HL-60/S4 treated with retinoic acid at 250 ng/mL for 4 days and 3 days (cell line): ENCODE measurements around the gene CIDEA.

Experiments used
- in situ Hi-C: fragments of 300-500 bp; cut with MboI; formaldehyde crosslinking; loops from 2 replicates; pipeline ENCODE4 v1.7.0; 2022; ENCODE audit warnings: low sequenced_read_pairs

CIDEA gene

DNA sequence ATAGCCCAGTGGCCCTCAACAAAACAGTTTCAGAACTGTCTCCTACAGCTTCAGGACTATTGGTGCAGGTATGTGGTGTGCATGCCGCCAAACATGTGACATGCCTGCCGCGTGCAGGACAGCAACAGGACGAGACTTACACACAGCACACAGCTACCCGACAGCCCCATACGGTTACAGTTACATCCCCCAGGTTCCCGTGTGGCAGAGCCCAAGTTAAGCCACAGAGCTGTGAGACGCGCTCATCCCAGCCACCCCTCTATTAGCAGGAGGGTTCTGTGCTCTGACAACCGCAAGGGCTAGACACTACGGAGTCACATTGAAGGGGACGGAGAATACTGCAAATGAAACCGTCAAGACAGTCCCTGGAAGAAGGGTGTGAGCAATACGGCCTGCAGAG lies 37.5 kb downstream of the CIDEA start:
- in situ Hi-C loops: no loop called here

DNA sequence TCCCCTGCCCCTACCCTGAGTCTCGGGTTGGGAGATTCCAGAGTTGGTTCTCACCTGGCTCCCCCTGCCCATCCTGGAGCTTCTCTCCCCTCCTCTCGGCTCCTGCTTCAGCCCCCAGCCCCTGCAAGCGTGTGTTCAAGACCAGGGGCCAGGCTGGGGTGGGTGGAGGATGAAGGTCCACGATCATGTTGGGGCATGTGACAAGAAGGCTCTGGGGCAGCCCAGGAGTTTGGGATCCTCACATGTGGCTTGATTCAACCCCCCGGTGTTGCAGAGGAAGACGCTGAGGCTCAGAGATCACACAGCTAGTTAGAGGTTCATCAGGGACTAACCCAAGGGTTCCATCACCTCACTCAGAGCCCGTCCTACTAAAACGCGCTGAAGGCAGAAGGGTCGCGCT lies 39.7 kb downstream of the CIDEA start:
- in situ Hi-C loops: no loop called here

DNA sequence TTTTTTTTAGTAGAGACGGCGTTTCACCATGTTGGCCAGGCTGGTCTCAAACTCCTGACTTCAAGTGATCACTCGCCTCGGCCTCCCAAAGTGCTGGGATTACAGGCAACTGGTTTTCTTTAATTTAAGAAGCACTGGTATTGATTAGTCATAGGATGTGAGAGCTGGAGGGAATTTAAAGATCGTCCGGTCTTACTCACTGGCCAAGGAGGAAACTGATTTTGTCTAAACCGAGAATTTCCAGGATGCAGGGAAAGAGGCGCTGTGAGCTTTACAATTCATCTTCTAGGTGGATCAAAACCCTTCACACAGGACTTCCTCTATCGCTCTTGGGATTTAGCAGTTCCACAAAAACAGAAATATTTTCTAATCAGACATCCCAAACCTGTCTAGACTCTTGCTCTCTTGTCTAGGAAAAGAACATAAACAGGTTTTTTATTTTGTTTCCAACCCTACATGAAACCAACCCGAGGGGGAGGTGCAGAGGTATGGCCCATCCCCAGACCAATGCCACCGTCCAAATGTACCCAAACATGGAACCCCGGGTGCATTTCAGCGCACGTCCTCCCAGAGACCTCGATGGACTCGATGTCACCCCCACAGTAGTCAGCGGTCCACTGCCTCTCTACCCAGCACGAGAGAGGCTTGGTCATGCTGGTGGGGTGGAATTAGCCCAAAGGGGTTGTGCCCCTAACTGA lies 41.4 kb downstream of the CIDEA start:
- in situ Hi-C loops: no loop called here

GRCh38 chr18:12296087-12296403 lies 41.9 kb downstream of the CIDEA start:
- in situ Hi-C loops: no loop called here

- in situ Hi-C loops: no loop called here
Measured at GRCh38 chr18:12296457-12296856, 42.3 kb downstream of the CIDEA start.

GRCh38 chr18:12299862-12300261 lies 45.7 kb downstream of the CIDEA start:
- in situ Hi-C loops: no loop called here

DNA sequence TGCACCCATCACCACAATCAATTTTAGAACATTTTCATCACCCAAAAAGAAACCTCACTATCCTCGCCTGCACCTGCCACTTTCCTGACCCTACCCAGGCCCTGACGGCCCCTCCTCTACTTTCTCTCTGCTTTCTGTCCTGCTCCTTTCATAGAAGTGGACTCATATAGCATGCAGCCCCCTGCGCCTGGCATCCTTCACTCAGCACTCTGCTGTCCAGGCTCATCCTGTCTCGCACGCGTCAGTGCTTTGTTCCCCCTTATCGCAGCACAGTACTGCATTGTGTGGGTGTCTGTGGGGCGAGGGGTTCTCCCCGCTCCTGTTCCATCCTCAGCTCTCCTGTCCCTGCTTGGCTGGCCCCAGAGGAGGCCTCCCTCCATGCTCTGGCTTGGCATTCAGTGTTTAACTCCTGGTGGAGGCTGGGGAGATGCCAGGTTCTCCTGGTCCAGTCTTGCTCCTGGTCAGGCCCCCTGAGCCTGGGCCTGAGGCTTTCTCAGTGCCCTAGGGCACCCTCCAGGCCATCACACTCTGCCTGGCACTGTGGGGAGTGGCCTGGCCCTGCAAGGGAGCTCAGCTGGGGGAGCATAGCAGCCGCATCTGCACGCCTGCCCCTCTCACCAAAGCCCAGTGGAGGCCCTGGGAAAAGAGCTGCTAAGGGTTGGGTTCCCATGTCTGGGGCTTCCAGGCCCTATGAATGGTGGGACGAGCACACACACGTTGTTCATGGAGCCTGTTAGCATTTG lies 47.3 kb downstream of the CIDEA start:
- in situ Hi-C loops: no loop called here

DNA sequence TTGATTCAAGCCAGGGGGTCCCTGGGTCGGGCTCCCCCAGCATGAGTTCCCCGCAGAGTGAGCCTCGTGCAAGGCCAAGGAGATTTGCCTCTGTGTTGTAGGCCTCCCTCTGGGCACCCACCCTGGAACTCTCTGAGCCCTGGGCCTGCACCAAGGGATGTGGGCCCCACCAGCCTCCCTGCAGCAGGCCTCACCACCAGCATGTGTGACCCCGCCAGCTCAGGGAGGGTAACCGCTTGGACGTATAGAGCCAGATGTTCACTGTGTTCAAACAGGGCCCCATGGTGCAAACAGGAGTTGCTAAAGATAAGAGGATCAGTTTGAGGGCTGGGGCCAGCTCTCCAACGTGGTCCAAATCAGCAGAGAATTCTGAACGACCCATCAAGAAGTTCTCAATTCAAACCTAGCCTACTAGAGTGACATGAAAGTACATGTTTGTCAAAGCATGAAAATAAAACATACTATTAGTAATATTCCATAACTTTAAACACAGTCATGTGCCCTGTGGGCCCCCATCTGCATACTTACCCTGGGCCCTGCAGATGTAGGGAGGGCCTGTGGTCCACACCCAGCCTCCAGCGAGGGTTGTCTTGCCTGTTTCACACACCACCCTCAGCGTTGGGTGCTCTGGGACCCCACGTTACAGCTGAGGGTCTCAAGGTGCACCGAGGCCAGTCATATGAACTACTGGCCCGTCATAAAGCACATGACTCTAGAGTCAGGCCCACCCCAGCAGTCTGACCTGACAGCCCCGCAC lies 48.4 kb downstream of the CIDEA start:
- in situ Hi-C loops: no loop called here

DNA sequence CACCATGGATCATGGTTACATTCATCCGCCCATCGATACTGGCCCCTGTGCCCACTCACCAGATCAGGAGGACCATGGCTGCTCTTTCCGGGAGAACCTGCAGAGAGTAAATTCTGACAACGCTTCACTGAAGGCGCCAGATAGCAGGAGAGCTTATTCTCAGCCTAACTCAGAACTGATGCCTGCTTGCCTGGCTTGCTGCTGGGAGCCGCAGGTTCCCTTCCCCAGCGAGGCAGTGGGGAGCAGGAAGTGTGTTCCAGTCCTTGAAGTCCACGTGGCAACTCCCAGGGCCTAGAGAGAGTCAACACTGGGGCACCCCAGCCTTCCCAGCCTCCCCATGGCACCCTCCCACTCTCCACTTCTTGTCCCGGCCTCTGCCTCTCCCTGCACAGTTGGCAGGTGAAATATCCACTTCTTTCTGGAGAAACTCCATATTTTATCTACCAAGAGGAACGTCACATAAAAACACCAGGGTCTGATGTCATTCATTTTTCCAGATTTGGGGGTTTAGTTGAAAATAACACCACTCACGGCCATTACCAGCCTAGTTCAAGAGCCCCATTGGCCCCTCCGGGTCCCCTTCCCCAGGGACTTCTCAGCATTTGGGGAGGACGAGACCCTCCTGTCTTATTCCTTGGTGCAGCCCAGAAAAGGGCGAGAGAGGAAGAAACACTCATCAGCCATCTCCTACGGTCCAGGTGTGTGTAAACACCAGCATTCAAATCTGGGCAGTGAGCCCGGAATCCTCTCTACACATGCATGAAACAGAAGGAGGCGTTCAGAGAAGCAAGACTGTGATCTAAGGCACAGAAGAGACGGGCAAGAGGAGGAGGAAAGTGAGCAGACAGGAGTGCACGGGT lies 50.4 kb downstream of the CIDEA start:
- in situ Hi-C loops: no loop called here

GRCh38 chr18:12305211-12305610 lies 51.0 kb downstream of the CIDEA start:
- in situ Hi-C loops: no loop called here

- in situ Hi-C loops: no loop called here
Measured at GRCh38 chr18:12305930-12306629, 51.9 kb downstream of the CIDEA start.

DNA sequence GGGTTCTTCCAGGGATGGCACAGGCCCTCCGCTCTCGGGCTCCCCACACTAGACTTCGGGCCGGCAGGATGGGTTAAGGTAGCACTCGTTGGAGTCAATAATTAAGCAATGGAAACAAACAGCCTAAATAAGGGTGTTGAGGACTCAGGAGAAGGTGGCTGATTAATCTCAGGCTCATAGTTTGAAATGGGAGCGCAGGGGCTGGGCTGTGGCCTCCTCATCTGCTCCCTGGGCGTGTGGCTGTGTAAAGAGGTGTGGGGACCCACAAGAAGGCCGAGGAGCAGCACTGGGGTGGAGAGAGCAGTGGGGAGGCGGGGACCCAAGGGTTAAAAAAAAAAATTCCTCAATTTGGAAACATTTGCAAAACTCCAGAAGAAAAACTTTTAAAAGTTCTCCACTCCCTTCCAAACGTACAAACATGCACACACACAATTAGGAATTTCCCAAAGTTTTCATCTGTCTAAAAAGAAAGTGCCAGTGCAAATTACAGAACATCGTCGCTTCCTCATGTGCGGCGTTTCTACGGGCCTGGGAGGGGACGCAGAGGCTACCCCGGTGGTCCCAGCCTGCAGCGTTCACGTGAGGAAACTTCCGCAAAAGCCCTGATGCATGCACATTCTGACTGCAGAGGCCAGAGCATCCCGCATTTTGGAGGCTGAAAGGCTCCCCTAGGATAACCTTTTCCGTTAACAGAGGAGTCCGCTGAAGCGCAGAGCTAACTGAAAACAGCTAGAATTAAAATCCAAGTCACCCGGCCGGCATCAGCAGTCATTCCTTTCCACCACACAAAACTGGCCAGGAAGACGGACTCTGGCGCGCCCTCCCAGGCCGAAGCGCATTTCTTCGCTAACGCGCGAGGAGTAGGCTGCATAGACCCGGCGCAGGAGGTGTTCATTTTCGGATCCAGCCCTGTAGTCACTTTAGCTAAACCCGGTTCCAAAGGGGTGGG lies 52.9 kb downstream of the CIDEA start:
- in situ Hi-C loops: no loop called here

DNA sequence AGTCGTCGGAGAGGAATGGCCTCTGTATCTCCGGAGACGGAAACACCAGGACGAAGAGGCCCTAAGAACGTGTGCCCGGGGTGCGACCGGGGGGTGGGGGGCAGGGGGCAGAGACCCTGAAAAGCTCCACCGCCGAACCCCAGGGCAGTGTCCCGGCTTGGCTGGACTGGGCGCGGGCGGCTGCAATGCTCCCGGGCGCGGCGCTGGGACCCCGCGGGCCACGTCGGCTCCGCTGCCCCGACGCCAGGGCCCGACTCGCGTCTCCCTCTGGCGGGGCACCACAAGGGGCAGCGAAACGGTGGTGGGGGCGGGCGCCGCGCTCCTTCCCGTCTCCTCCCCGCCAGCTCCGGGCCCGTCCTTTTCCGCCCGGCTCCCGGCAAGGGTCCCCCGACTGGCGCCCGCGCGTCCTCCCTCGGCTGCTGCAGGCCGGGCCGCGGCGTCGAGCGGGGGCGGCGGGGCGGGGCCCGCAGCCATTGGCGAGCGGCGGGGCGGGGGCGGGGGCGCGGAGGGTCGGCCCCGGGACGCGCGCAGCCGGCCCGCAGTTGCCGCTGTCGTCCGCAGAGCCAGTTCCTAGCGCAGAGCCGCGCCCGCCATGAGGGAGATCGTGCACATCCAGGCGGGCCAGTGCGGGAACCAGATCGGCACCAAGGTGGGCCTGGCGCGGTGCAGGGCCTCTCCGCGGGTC lies 53.7 kb downstream of the CIDEA start, which contains the start of gene TUBB6:
Gene TUBB6, plus strand, starts transcription at position 541 of the 685 bp plus-strand sequence. Its CDS starts 52 bp downstream, at position 593.
- in situ Hi-C loops: no loop called here

DNA sequence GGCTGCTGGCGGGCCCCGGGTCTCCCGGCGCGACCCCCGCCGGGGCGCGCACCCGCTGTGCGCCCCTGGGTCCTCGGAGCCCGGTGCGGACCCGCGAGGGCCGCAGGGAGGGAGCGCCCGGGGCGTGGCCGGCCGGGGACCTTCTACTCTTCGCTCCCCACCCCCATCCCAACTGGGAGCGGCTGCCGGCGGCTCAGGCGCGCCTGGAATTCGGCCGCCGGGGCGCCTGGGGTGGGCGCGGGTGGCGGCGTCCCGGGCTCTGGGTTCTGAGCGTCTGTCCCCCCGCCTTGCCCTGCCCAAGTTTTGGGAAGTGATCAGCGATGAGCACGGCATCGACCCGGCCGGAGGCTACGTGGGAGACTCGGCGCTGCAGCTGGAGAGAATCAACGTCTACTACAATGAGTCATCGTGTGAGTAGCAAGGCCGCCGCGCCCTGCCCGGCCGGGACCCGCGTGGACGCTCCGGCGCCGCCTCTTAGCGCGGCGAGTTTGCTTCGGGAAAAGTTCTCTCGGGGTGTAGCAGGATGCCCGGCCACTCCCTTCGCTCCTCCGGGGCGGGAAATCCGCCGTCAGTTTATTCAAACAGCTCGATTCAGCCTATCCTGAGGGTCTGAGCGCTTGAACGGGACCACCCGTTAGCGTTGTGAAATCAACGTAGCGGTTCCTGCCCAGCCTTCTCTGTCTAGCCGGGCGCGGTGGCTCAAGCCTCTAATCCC lies 54.4 kb downstream of the CIDEA start:
- in situ Hi-C loops: no loop called here

DNA sequence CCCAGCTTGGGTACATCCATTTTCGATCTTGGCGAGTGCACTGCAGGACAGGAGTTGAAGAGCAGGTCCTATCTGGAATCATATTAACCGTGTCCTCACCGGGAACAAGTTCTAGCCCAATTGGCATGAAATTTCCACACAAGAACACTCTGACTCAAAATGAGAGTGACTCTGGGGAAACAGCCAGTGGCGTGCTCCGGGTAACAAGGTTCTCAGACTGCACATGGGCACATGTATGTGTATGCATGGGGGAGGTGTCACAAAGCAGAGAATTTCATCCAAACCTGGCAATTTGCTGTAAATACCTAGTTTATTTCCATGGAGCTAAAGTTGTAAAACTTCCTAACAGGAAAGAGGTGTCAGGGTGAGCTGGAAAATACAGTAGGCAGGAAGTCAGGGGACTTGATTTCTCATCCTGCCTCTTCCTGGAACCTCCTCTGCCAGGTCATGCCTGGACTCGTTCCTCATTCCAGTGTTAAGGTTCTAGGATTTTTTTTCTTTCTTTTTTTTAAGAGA lies 55.6 kb downstream of the CIDEA start:
- in situ Hi-C loops: no loop called here

DNA sequence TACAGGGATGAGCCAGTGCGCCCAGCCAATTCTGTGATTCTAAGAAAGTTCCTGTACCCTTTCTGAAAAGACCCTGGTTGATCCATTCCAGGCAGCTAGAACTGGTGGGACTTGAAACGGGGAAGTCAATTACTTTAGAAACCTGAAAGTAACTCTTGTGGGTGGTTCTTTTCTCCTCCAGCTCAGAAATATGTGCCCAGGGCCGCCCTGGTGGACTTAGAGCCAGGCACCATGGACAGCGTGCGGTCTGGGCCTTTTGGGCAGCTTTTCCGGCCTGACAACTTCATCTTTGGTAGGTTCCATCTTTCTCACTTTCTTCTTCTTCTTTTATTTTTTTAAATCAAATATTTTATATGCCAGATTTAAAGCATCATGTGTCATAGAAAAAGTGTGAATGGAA lies 56.6 kb downstream of the CIDEA start:
- in situ Hi-C loops: no loop called here

DNA sequence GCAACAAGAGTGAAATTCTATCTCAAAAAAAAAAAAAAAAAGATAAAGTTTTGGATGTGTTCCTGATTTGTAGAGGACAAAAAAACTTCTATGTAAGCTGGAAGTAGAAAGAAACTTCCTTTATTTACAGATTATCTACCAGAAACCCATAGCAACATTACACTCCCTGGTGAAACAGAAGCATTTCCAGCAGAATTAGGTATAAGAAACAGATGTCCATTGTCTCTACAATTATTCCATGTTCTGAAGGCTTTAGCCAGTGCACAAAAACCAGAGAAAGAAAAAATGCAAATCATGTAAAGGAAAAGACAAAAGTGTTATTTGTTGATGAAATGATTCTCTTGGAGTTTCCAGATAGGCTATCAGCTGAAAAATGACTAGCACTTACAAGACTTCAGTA lies 58.8 kb downstream of the CIDEA start:
- in situ Hi-C loops: no loop called here
